ENCODE results near the gene LINC00237.

Gene LINC00237

GRCh38 chr20:21104921-21105320 is 1.2 kb downstream of the LINC00237 start:
- Histone ChIP-seq H3K27ac (ENCODE audit: low read depth, low read length) (no peak overlapping the region), H3K36me3 (ENCODE audit: insufficient read depth, low read length) (no peaks in the 10 kb centered on the region), H3K4me3 (ENCODE audit: low read length) (peak overlapping the region; percentile 53; the same call in 1 of the 2 replicates), H3K4me1 (ENCODE audit: insufficient read depth, low read length) (peaks cover 31% of the 10 kb centered on the region; the same call in 1 of the 2 replicates), H3K9me3 (ENCODE audit: insufficient read depth, low read depth, low read length) (no peaks in the 10 kb centered on the region), H3K9ac (ENCODE audit: low read depth, low read length) (no peak overlapping the region), H3K27me3 (ENCODE audit: insufficient read depth, low read length) (peaks cover 100% of the 10 kb centered on the region)
- WGBS = 4% methylated on average over 14 of the region's 16 CpGs

GRCh38 chr20:21104466-21104761 is 1.7 kb downstream of the LINC00237 start:
- Histone ChIP-seq H3K27me3 (ENCODE audit: insufficient read depth, low read length) (peaks cover 100% of the 10 kb centered on the region), H3K27ac (ENCODE audit: low read depth, low read length) (no peak overlapping the region)
- WGBS = 3% methylated on average over 5 of the region's 5 CpGs

GRCh38 chr20:21103582-21104465 is 2.3 kb downstream of the LINC00237 start:
- Histone ChIP-seq H3K4me3 (ENCODE audit: low read length) (peak overlapping the region; percentile 54), H3K9ac (ENCODE audit: low read depth, low read length) (no peak overlapping the region), H3K4me1 (ENCODE audit: insufficient read depth, low read length) (peaks cover 39% of the 10 kb centered on the region), H3K27ac (ENCODE audit: low read depth, low read length) (no peak overlapping the region), H3K27me3 (ENCODE audit: insufficient read depth, low read length) (peaks cover 100% of the 10 kb centered on the region), H3K9me3 (ENCODE audit: insufficient read depth, low read depth, low read length) (no peaks in the 10 kb centered on the region), H3K36me3 (ENCODE audit: insufficient read depth, low read length) (no peaks in the 10 kb centered on the region)
- 6% methylated on average over 32 of the region's 32 CpGs for WGBS

More at GRCh38 chr20:21104466-21104761, 1.7 kb downstream of the LINC00237 start:
- H3K9ac ChIP-seq (ENCODE audit: low read depth, low read length) = no peak overlapping the region
- H3K36me3 ChIP-seq (ENCODE audit: insufficient read depth, low read length) = no peaks in the 10 kb centered on the region
- H3K4me3 ChIP-seq (ENCODE audit: low read length) = peak overlapping the region; percentile 54; the same call in 1 of the 2 replicates
- H3K9me3 ChIP-seq (ENCODE audit: insufficient read depth, low read depth, low read length) = no peaks in the 10 kb centered on the region
- peaks cover 36% of the 10 kb centered on the region for H3K4me1 ChIP-seq (ENCODE audit: insufficient read depth, low read length)

GRCh38 chr20:21102603-21103311 is 3.4 kb downstream of the LINC00237 start:
- no peaks in the 10 kb centered on the region for H3K36me3 ChIP-seq (ENCODE audit: insufficient read depth, low read length)
- no peaks in the 10 kb centered on the region for H3K9me3 ChIP-seq (ENCODE audit: insufficient read depth, low read depth, low read length)
- peaks cover 39% of the 10 kb centered on the region for H3K4me1 ChIP-seq (ENCODE audit: insufficient read depth, low read length)
- no peak overlapping the region for H3K9ac ChIP-seq (ENCODE audit: low read depth, low read length)
- peak overlapping the region; percentile 54 for H3K4me3 ChIP-seq (ENCODE audit: low read length)
- under 1% methylated on average over 38 of the region's 38 CpGs for WGBS
- H3K27me3 ChIP-seq (ENCODE audit: insufficient read depth, low read length) = peaks cover 100% of the 10 kb centered on the region
- no peak overlapping the region for H3K27ac ChIP-seq (ENCODE audit: low read depth, low read length)

GRCh38 chr20:21101932-21102575 is 4.1 kb downstream of the LINC00237 start:
- Histone ChIP-seq H3K4me1 (ENCODE audit: insufficient read depth, low read length) (peaks cover 36% of the 10 kb centered on the region), H3K9ac (ENCODE audit: low read depth, low read length) (0 out of 2 replicates have a peak overlapping the region, but pooled peaks have one; percentile 11), H3K9me3 (ENCODE audit: insufficient read depth, low read depth, low read length) (no peaks in the 10 kb centered on the region), H3K27ac (ENCODE audit: low read depth, low read length) (no peak overlapping the region), H3K4me3 (ENCODE audit: low read length) (peak overlapping the region; percentile 54), H3K27me3 (ENCODE audit: insufficient read depth, low read length) (peaks cover 100% of the 10 kb centered on the region), H3K36me3 (ENCODE audit: insufficient read depth, low read length) (no peaks in the 10 kb centered on the region)
- under 1% methylated on average over 35 of the region's 35 CpGs for WGBS

GRCh38 chr20:21101453-21101931 is 4.7 kb downstream of the LINC00237 start:
- no peaks in the 10 kb centered on the region for H3K36me3 ChIP-seq (ENCODE audit: insufficient read depth, low read length)
- H3K27me3 ChIP-seq (ENCODE audit: insufficient read depth, low read length) = peaks cover 100% of the 10 kb centered on the region
- no peak overlapping the region; the same call in 1 of the 2 replicates for H3K27ac ChIP-seq (ENCODE audit: low read depth, low read length)
- peak overlapping the region; percentile 37 for H3K9ac ChIP-seq (ENCODE audit: low read depth, low read length)
- WGBS = under 1% methylated on average over 35 of the region's 35 CpGs
- no peaks in the 10 kb centered on the region for H3K9me3 ChIP-seq (ENCODE audit: insufficient read depth, low read depth, low read length)
- H3K4me3 ChIP-seq (ENCODE audit: low read length) = peak overlapping the region; percentile 54
- peaks cover 31% of the 10 kb centered on the region for H3K4me1 ChIP-seq (ENCODE audit: insufficient read depth, low read length)

- Histone ChIP-seq H3K4me3 (ENCODE audit: low read length) (peak overlapping the region; percentile 54), H3K4me1 (ENCODE audit: insufficient read depth, low read length) (peaks cover 35% of the 10 kb centered on the region), H3K9me3 (ENCODE audit: insufficient read depth, low read depth, low read length) (no peaks in the 10 kb centered on the region), H3K9ac (ENCODE audit: low read depth, low read length) (peak overlapping the region; percentile 71), H3K27ac (ENCODE audit: low read depth, low read length) (peak overlapping the region; percentile 38; the same call in 1 of the 2 replicates), H3K27me3 (ENCODE audit: insufficient read depth, low read length) (peaks cover 100% of the 10 kb centered on the region), H3K36me3 (ENCODE audit: insufficient read depth, low read length) (no peaks in the 10 kb centered on the region)
- under 1% methylated on average over 64 of the region's 64 CpGs for WGBS
Measured at GRCh38 chr20:21100578-21101452, 5.3 kb downstream of the LINC00237 start.

- Histone ChIP-seq H3K4me3 (ENCODE audit: low read length) (peak overlapping the region; percentile 54), H3K4me1 (ENCODE audit: insufficient read depth, low read length) (peaks cover 34% of the 10 kb centered on the region), H3K36me3 (ENCODE audit: insufficient read depth, low read length) (no peaks in the 10 kb centered on the region), H3K9ac (ENCODE audit: low read depth, low read length) (peak overlapping the region; percentile 71), H3K27me3 (ENCODE audit: insufficient read depth, low read length) (peaks cover 92% of the 10 kb centered on the region), H3K9me3 (ENCODE audit: insufficient read depth, low read depth, low read length) (no peaks in the 10 kb centered on the region), H3K27ac (ENCODE audit: low read depth, low read length) (no peak overlapping the region; the same call in 1 of the 2 replicates)
- WGBS = 2% methylated on average over 45 of the region's 46 CpGs
Measured at GRCh38 chr20:21099751-21100577, 6.2 kb downstream of the LINC00237 start.

- Histone ChIP-seq H3K36me3 (ENCODE audit: insufficient read depth, low read length) (no peaks in the 10 kb centered on the region), H3K9ac (ENCODE audit: low read depth, low read length) (no peak overlapping the region), H3K4me1 (ENCODE audit: insufficient read depth, low read length) (peaks cover 25% of the 10 kb centered on the region), H3K27ac (ENCODE audit: low read depth, low read length) (no peak overlapping the region), H3K9me3 (ENCODE audit: insufficient read depth, low read depth, low read length) (no peaks in the 10 kb centered on the region), H3K4me3 (ENCODE audit: low read length) (no peak overlapping the region), H3K27me3 (ENCODE audit: insufficient read depth, low read length) (peaks cover 76% of the 10 kb centered on the region)
- 55% methylated on average over 10 of the region's 10 CpGs for WGBS
Measured at GRCh38 chr20:21096321-21097043, 9.7 kb downstream of the LINC00237 start.

All from HUES64 (cell line).